Measurements from ENCODE around the gene WIPI1.

GRCh38 chr17:68401288-68401687 is 56.0 kb downstream of the WIPI1 start:
- no peak for TF ChIP-seq SP1 (IDR thresholded peaks at IDR 0.05; ENCODE audit: low read depth, low read length)
- TF ChIP-seq CTCF (IDR thresholded peaks at IDR 0.05 in 2 of 3, conservative IDR thresholded peaks at IDR 0.05 in 1 of 3; ENCODE audit: control insufficient read depth in 2 of 3, extremely low read depth in 1 of 3, insufficient read depth in 1 of 3, low read depth in 3 of 3, low read length in 3 of 3): no peak
- no peak for TF ChIP-seq ZBED1 (IDR thresholded peaks at IDR 0.05; ENCODE audit: borderline replicate concordance)
- TF ChIP-seq HCFC1 (IDR thresholded peaks at IDR 0.05; ENCODE audit: low read length): no peak
- no peak for TF ChIP-seq NBN (IDR thresholded peaks at IDR 0.05)
- TF ChIP-seq MXI1 (IDR thresholded peaks at IDR 0.05; ENCODE audit: low read depth, low read length): no peak
- no peak for TF ChIP-seq REST (IDR thresholded peaks at IDR 0.05; ENCODE audit: low read depth, low read length)
- no peak for TF ChIP-seq EGR1 (IDR thresholded peaks at IDR 0.05; ENCODE audit: borderline replicate concordance in 1 of 2, low read depth in 2 of 2, low read length in 2 of 2)
- TF ChIP-seq USF1 (IDR thresholded peaks at IDR 0.05; ENCODE audit: borderline replicate concordance, extremely low read length, insufficient read depth, low read depth, low read length): no peak
